Hypothalamus (tissue), 51 donors: Measurements from ENCODE around the gene OBI1.

ENCODE experiments used
- DNase-seq, 51 donors: peaks; one replicate each; lab custom pipeline; 2025; lab: John Stamatoyannopoulos, UW

Gene OBI1

GRCh38 chr13:78604782-78605611, 54.0 kb downstream of the OBI1 start:
- no peak for DNase-seq

GRCh38 chr13:78603240-78603957, 55.6 kb downstream of the OBI1 start, which contains the start of gene POU4F1:
POU4F1 (minus strand) TSS chr13:78603552; CDS start chr13:78603326, 226 bp downstream.
- peak in 12 of 51 donors; percentile 10 to 51 (median 20) for DNase-seq

DNA sequence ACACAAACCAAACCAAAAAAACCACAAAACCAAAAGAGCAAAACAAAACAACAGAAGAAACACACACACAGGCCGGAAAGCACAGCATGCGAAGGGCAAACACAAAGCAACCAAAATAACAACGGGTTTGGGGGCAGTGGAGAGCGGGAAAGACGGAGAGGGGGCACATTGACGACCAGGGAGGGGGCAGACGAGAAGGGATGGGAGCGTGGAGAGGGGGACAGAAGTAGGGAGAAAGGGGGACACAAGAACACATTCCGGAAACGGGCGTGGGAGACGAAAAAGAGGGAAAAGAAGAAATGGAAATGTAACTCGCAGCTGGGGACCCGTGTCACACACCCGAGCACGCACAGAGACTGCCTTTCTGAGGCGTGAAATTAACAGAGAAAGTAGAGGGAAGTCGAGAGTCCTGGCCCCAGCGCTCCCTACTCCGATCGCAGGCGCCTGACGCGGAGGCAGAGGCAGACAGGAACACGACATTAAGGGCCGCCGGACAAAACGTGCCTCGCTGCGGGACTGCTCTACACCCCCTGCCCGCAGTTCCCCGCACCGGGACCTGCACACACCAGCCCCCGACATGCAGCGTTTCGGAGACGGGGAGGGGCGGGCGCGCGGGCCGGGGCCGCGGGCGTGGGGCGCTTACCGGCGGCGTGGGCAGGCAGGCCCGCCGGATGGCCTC, 56.3 kb downstream of the OBI1 start:
- no peak for DNase-seq

DNA sequence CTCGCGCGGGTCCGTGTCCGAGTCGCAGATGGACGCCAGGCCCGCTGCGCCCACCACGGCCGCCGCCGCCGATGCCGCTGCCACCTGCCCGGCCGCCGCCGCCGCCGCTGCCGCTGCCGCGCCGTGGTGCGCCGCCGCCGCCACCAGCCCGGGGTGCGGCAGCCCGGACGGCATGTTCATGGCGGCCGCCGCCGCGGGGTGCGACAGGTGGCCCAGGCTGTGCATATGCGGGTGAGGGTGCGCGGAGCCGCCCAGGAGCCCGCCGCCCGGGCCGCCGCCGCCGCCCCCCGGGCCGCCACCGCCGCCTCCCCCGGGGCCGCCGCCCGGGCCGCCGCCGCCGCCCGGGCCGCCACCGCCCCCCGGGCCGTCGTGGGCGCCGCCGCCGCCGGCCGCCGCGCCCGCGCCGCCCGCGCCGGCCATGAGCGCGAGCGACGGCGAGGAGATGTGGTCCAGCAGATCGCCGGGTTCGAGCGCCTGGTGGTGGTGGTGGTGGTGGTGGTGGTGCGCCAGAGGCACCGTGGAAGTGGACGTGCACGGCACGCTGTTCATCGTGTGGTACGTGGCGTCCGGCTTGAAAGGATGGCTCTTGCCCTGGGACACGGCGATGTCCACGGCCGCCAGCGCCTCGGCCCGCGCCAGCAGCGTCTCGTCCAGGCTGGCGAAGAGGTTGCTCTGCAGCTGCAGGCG, 56.9 kb downstream of the OBI1 start:
- no peak for DNase-seq

GRCh38 chr13:78601124-78601873, 57.7 kb downstream of the OBI1 start:
- DNase-seq: no peak

- no peak for DNase-seq
These were observed 58.6 kb downstream of the OBI1 start for GRCh38 chr13:78600280-78600883.

GRCh38 chr13:78599645-78600279, 59.2 kb downstream of the OBI1 start:
- no peak for DNase-seq

- no peak for DNase-seq
These were observed 59.9 kb downstream of the OBI1 start for GRCh38 chr13:78598966-78599644.

DNA sequence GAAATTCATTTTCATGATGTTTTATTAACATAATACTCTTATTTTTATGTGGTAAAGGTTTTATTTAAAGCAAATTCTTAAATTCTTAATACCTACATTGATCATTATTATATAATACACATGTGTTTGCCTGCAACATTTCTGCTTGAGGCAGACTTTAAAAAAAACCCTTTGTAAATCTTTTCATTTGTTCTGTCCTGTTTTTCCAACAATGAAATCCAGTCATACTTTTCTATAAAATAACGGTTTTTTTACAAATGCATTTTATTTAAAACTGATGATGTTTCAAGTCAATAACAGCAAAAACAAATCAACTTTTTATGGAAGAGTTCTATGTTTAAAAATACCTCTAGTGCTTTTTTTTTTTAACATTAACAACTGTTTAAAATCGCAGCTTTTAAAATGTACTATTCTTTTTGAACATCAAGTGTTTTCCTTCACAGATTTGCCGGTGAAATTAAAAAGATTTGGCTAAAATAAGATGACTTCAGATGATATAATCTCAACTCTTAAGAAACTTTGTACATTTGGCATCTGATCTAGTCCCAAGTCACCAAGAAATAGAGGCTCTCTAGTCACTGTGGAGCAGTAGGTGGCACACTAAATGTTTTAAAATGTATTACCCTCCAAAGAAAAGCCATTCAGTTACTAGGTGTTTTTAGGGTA, 60.7 kb downstream of the OBI1 start:
- DNase-seq: no peak

DNA sequence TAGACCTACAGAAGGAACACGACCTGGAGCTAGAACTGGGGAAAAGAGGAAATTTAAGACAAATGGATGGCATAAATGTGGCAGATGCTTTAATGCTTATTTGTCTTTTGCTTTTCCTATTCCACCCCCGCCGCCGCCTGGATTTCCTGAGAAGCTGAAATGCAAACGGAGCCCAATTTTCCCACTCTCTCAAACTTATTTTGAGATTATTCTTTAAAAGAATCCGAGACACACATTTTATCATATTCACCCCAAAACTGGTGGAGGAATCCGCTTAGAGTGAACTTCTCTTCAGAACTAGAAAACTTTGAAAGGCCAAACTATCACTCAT, 61.4 kb downstream of the OBI1 start:
- no peak for DNase-seq

DNA sequence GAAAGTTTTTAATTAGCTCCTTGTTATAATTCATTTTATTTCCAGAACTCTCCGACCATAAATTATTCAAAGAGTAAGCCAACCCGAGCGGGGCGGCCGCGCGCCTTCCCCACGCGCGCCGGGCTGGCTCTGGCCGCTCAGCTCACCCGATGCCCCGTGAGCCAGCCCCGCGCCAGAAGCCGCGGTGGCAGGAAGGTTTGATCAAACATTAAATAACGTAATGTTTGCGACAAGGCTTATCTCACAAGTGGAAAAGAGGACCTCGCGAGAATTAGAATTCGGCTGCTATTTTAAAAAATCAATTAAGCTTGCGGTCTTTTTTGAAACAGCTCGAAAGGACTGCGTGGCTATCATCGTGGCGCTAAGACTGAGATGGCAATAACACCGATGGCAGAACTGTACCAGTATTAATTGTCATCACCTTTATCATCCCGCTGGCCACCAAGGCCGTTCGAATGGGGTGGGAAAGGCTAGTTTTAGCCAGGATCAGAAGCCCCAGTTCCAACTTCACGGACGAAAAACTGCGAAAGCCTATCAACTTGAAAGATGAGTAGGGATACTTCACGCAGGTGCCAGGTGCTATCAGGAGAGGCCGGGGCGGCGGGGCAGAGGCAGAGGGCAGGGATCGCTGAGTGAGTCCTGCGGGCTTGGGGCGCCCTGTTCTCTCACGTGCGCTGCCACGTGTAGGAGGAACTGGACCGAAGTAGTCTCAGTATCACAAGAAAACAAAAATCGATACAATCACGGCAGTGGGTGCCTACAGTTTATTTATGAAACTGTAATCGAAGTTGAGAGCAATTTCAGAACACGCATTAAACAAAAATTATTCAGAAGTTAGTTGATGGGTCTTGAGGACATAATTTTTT, 62.0 kb downstream of the OBI1 start:
- DNase-seq: no peak

- no peak for DNase-seq
These were observed 62.6 kb downstream of the OBI1 start for GRCh38 chr13:78596399-78596735.

- no peak for DNase-seq
These were observed 63.2 kb downstream of the OBI1 start for GRCh38 chr13:78595495-78596398.

GRCh38 chr13:78594456-78594975, 64.4 kb downstream of the OBI1 start:
- no peak for DNase-seq

GRCh38 chr13:78593652-78594455, 65.1 kb downstream of the OBI1 start:
- no peak for DNase-seq
